C4-2B (cell line): Measurements from ENCODE around the gene CA10.

ENCODE experiments used
- CTCF ChIP-seq: fragments of 450-650 bp; conservative IDR thresholded peaks from 2 replicates; pipeline ENCODE4 v1.5.1; 2017; ENCODE audit warnings: mild to moderate bottlenecking
- ZFX ChIP-seq: fragments of 450-650 bp; IDR thresholded peaks from 2 replicates; pipeline ENCODE4 v1.6.1; 2017

- TF ChIP-seq CTCF (no peak), ZFX (no peak)
These were observed 446.9 kb downstream of the CA10 start for GRCh38 chr17:51711581-51711980.
